Right atrium auricular region (tissue), 2 donors: ENCODE measurements around the gene LRRC39. TPM values are rescaled to one million over a fixed set of nuclear protein-coding genes. Genes with fewer than 3 reads are reported as not detected.

Experiments used
- DNase-seq: peaks from one replicate; pipeline ENCODE4 v3.0.0-alpha.2; 2019; ENCODE audit warnings: low spot score
- H3K27ac ChIP-seq, 2 donors: fragments of 200-600 bp; sonication (generic); 1 replicate in 1 of 2; 2 replicates in 1 of 2; pipeline ENCODE4 v1.5.1; 2016 to 2019
- H3K27me3 ChIP-seq, 2 donors: fragments of 200-600 bp; sonication (generic); one replicate each; pipeline versions ENCODE4 v1.5.1 to v1.6.0; 2017 to 2019
- H3K36me3 ChIP-seq: fragments of 200-600 bp; sonication (generic); one replicate; pipeline ENCODE4 v1.5.1; 2016
- H3K4me1 ChIP-seq, 2 donors: fragments of 200-600 bp; sonication (generic); one replicate each; pipeline versions ENCODE4 v1.5.1 to v1.6.0; 2017 to 2019
- H3K4me3 ChIP-seq, 2 donors: fragments of 200-600 bp; sonication (generic); 1 replicate in 1 of 2; 2 replicates in 1 of 2; pipeline ENCODE4 v1.5.1; 2017 to 2019; ENCODE audit warnings: mild to moderate bottlenecking in 1 of 2, moderate library complexity in 1 of 2
- H3K9me3 ChIP-seq, 2 donors: fragments of 200-600 bp; sonication (generic); one replicate each; pipeline ENCODE4 v1.5.1; 2019
- total RNA-seq, 2 donors: library from RNA; depleted of rRNA; stranded (reverse); fragments of >200 nt; gene quantifications; one replicate each; pipeline ENCODE4 v1.1.0, GENCODE V29; 2016
- TF ChIP-seq, protein P1 (sequence below), 2 donors: fragments of 200-600 bp; sonication (generic); IDR thresholded peaks; one replicate each; pipeline ENCODE4 v1.5.1; 2019; ENCODE audit warnings: antibody characterized with exemption in 2 of 2

LRRC39 gene
- total RNA-seq, 2 donors from 2014 or later, result 27.6 to 142 TPM

DNA sequence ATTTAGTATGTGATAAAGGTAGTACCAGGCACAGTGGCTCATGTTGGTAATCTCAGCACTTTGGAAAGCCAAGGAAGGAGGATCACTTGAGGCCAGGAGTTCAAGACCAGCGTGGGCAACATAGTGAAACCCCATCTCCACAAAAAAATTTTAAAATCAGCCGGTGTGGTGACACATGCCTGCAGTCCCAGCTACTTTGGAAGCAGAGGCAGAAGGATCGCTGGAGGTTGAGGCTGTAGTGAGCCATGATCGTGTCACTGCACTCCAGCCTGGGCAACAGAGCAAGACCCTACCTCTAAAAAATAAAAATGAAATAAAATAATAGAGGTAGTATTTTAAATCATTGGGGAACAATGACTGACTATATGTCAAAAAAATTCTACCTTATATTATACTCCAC lies 62.5 kb downstream of the LRRC39 start:
- Histone ChIP-seq H3K27me3 (no peaks in the 10 kb centered on the region), H3K4me3 (no peak overlapping the region), H3K27ac (no peak overlapping the region), H3K9me3 (no peaks in the 10 kb centered on the region), H3K36me3 (no peaks in the 10 kb centered on the region), H3K4me1 (no peaks in the 10 kb centered on the region)
- TF ChIP-seq, protein P1, sequence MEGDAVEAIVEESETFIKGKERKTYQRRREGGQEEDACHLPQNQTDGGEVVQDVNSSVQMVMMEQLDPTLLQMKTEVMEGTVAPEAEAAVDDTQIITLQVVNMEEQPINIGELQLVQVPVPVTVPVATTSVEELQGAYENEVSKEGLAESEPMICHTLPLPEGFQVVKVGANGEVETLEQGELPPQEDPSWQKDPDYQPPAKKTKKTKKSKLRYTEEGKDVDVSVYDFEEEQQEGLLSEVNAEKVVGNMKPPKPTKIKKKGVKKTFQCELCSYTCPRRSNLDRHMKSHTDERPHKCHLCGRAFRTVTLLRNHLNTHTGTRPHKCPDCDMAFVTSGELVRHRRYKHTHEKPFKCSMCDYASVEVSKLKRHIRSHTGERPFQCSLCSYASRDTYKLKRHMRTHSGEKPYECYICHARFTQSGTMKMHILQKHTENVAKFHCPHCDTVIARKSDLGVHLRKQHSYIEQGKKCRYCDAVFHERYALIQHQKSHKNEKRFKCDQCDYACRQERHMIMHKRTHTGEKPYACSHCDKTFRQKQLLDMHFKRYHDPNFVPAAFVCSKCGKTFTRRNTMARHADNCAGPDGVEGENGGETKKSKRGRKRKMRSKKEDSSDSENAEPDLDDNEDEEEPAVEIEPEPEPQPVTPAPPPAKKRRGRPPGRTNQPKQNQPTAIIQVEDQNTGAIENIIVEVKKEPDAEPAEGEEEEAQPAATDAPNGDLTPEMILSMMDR (IDR thresholded peaks at IDR 0.05), result no peak
- DNase-seq, result no peak

DNA sequence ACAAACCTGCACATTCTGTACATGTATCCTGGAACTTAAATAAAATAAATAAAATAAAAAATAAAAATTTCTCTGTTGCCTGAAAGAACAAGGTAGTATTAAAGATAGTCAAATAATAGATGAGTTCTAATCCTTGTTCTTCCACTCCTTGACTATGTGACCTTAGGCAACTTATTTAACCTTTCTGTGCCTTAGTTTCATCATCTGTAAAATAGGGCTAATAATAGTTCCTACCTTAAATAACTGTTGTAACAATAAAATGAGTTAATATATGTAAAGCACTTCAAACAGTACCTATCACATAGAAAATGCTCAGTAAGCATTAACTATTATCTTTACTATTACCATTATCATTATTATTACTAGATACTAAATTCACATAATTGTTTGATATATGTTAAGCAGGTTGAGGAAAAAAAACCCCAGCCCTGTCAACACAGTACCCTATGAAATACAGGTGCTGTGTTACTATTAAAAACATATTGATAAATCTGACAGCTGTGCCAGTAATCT lies 68.4 kb downstream of the LRRC39 start:
- Histone ChIP-seq H3K9me3 (no peaks in the 10 kb centered on the region), H3K36me3 (no peaks in the 10 kb centered on the region), H3K4me1 (no peaks in the 10 kb centered on the region), H3K27me3 (no peaks in the 10 kb centered on the region), H3K4me3 (no peak overlapping the region), H3K27ac (no peak overlapping the region)
- TF ChIP-seq, protein P1 (IDR thresholded peaks at IDR 0.05), result no peak
- DNase-seq, result no peak

DNA sequence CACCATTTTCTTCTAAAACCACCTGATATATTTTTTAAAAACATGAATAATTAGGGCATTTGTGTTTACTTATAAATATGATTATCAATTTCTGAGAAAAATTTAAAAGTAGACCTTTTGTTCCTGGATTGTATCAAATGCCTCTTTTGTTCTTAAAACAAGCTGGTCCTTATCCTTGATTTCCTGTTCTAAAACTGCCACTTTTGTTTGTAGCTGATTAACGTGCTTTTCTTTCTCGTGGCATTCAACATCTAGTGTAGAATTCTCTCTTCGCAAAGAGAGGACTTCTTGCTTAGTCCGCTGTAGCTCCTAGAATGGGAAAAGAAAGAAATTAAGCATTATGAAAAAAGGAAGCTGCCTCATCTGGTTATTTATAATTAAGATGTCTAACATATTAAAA lies 70.4 kb downstream of the LRRC39 start:
- Histone ChIP-seq H3K27ac (no peak overlapping the region), H3K9me3 (no peaks in the 10 kb centered on the region), H3K4me3 (no peak overlapping the region), H3K4me1 (no peaks in the 10 kb centered on the region), H3K36me3 (peaks cover 6% of the 10 kb centered on the region), H3K27me3 (no peaks in the 10 kb centered on the region)
- DNase-seq, result no peak
- TF ChIP-seq, protein P1 (IDR thresholded peaks at IDR 0.05), result no peak

DNA sequence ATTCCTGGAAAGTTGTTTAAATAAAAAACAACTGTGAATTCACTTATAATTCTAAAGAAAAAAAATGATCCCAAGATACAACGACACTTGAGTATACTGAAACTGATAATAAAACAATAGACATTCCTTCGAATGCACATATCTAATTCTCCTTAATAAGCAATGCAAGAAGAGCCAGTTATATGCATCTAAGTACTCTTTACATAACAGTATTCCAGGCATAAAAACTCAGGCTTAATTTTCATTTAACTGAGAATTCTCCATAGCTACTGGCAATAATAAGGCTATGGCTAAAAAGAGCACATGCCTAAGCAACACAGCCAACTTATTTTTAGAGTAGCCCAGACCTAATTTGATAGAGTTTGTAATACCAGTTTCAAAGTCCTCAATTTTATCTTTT lies 76.5 kb downstream of the LRRC39 start:
- peaks cover 0 to 2% of the 10 kb centered on the region in 2 donors for H3K4me1 ChIP-seq
- no peak for DNase-seq
- H3K36me3 ChIP-seq, result peaks cover 6% of the 10 kb centered on the region
- no peak overlapping the region for H3K4me3 ChIP-seq
- H3K27ac ChIP-seq, result no peak overlapping the region
- H3K9me3 ChIP-seq, result no peaks in the 10 kb centered on the region
- TF ChIP-seq, protein P1 (IDR thresholded peaks at IDR 0.05), result no peak
- no peaks in the 10 kb centered on the region for H3K27me3 ChIP-seq

DNA sequence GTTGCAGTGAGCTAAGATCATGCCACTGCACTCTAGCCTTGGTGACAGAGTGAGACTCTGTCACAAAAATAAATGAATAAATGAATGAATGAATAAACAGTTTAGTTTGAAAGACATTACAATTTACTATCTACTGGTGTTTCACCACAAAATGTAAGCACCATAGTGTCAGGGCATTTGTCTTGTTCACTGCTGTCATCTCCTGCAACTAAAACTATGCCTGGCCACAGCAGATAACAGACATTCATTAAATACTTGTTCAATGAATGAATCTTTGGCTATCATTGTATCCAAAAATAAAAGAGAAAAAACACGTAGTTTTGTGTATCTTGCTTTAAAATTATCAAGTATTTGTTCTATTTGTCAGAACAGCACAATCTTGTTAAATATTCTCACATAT lies 77.9 kb downstream of the LRRC39 start:
- no peaks in the 10 kb centered on the region for H3K27me3 ChIP-seq
- DNase-seq, result no peak
- TF ChIP-seq, protein P1 (IDR thresholded peaks at IDR 0.05), result no peak
- peaks cover 6% of the 10 kb centered on the region for H3K36me3 ChIP-seq
- peaks cover 0 to 2% of the 10 kb centered on the region in 2 donors for H3K4me1 ChIP-seq
- no peaks in the 10 kb centered on the region for H3K9me3 ChIP-seq
- H3K27ac ChIP-seq, result no peak overlapping the region
- no peak overlapping the region for H3K4me3 ChIP-seq

Other genes starting within 250 kb of the LRRC39 start
- 1 to 10 TPM; 6.6 to 8.7 TPM for gene SLC35A3, start 208.3 kb downstream of the LRRC39 start, total RNA-seq
- 1 to 10 TPM; 1.6 to 1.7 TPM for gene SASS6, start 45.3 kb downstream of the LRRC39 start, total RNA-seq
- gene TRMT13, start 45.1 kb downstream of the LRRC39 start, total RNA-seq, result 1 to 10 TPM; 3.1 to 3.7 TPM
- 10 to 100 TPM in 1 of 2 donors, 1 to 10 TPM in 1; 6.2 to 14.0 TPM for gene DBT, start 71.6 kb upstream of the LRRC39 start, total RNA-seq
- gene RTCA, start 88.0 kb upstream of the LRRC39 start, total RNA-seq, result 10 to 100 TPM; 20.2 to 30.7 TPM
- 1 to 10 TPM; 5.3 to 5.5 TPM for gene CDC14A, start 174.2 kb upstream of the LRRC39 start, total RNA-seq